ENCODE measurements around the gene SLC39A11.

- no peak for TF ChIP-seq ARNTL (CRISPR knock-in tag; IDR thresholded peaks at IDR 0.05; ENCODE audit: borderline replicate concordance, low read depth)
- TF ChIP-seq PPARA (CRISPR knock-in tag; IDR thresholded peaks at IDR 0.05; ENCODE audit: borderline replicate concordance) = no peak
- no peak for TF ChIP-seq ZFP30 (CRISPR knock-in tag; IDR thresholded peaks at IDR 0.05)
- TF ChIP-seq, protein P1, sequence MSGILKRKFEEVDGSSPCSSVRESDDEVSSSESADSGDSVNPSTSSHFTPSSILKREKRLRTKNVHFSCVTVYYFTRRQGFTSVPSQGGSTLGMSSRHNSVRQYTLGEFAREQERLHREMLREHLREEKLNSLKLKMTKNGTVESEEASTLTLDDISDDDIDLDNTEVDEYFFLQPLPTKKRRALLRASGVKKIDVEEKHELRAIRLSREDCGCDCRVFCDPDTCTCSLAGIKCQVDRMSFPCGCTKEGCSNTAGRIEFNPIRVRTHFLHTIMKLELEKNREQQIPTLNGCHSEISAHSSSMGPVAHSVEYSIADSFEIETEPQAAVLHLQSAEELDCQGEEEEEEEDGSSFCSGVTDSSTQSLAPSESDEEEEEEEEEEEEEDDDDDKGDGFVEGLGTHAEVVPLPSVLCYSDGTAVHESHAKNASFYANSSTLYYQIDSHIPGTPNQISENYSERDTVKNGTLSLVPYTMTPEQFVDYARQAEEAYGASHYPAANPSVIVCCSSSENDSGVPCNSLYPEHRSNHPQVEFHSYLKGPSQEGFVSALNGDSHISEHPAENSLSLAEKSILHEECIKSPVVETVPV (CRISPR knock-in tag; IDR thresholded peaks at IDR 0.05) = no peak
- TF ChIP-seq SNAI2 (CRISPR knock-in tag; IDR thresholded peaks at IDR 0.05) = no peak
- TF ChIP-seq, protein P2, sequence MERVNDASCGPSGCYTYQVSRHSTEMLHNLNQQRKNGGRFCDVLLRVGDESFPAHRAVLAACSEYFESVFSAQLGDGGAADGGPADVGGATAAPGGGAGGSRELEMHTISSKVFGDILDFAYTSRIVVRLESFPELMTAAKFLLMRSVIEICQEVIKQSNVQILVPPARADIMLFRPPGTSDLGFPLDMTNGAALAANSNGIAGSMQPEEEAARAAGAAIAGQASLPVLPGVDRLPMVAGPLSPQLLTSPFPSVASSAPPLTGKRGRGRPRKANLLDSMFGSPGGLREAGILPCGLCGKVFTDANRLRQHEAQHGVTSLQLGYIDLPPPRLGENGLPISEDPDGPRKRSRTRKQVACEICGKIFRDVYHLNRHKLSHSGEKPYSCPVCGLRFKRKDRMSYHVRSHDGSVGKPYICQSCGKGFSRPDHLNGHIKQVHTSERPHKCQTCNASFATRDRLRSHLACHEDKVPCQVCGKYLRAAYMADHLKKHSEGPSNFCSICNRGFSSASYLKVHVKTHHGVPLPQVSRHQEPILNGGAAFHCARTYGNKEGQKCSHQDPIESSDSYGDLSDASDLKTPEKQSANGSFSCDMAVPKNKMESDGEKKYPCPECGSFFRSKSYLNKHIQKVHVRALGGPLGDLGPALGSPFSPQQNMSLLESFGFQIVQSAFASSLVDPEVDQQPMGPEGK (CRISPR knock-in tag; IDR thresholded peaks at IDR 0.05; ENCODE audit: borderline replicate concordance) = no peak
Observed at GRCh38 chr17:72747501-72747900, 345.0 kb downstream of the SLC39A11 start.

Measured in SK-N-SH treated with all-trans-retinoic acid at 6 μM for 48 hours (cell line).